GM19043 (cell line): Measurements from ENCODE around the gene PRSS8.
"Not testable (repeated sequence)": the region's sequence is repeated elsewhere in the genome, so short reads cannot be mapped to it uniquely, and the experiment has no call there.

Experiments
- ATAC-seq: cut with Tn5 transposase; IDR thresholded peaks from one replicate; pipeline ENCODE4 v1.9.1; 2021; ENCODE audit warnings: low read depth; ENCODE audit not compliant: unreplicated experiment

Gene PRSS8

GRCh38 chr16:31108035-31108793 is 27.3 kb downstream of the PRSS8 start, which contains the start of gene BCKDK:
Gene BCKDK (plus strand): TSS chr16:31108386. CDS start chr16:31109224, 838 bp downstream.
- ATAC-seq = peak; percentile 72

- peak; percentile 64 for ATAC-seq
Observed at GRCh38 chr16:31107465-31107867, 28.1 kb downstream of the PRSS8 start.

- no peak for ATAC-seq
Observed at GRCh38 chr16:31106509-31107464, 28.7 kb downstream of the PRSS8 start.

- peak; percentile 38 for ATAC-seq
Observed at GRCh38 chr16:31105677-31106213, 29.8 kb downstream of the PRSS8 start.

GRCh38 chr16:31100876-31101641 is 34.5 kb downstream of the PRSS8 start:
- ATAC-seq = not testable (repeated sequence)

- ATAC-seq = no peak
Observed at GRCh38 chr16:31099860-31100638, 35.5 kb downstream of the PRSS8 start.

GRCh38 chr16:31094424-31095120 is 41.0 kb downstream of the PRSS8 start, which contains the start of gene VKORC1:
Gene VKORC1 (minus strand): TSS chr16:31094797. CDS start chr16:31094729, 68 bp downstream.
- ATAC-seq = peak; percentile 81

- ATAC-seq = no peak
Observed at GRCh38 chr16:31094088-31094423, 41.5 kb downstream of the PRSS8 start.

- ATAC-seq = no peak
Observed at GRCh38 chr16:31093132-31093703, 42.3 kb downstream of the PRSS8 start.

GRCh38 chr16:31092330-31092729 is 43.2 kb downstream of the PRSS8 start:
- ATAC-seq = no peak

GRCh38 chr16:31090540-31090939 is 45.0 kb downstream of the PRSS8 start:
- no peak for ATAC-seq

GRCh38 chr16:31089199-31089598 is 46.3 kb downstream of the PRSS8 start:
- ATAC-seq = no peak

- ATAC-seq = no peak
Observed at GRCh38 chr16:31088459-31089183, 46.9 kb downstream of the PRSS8 start, which contains the start of gene PRSS53. Gene PRSS53 (minus strand): TSS chr16:31088943. CDS start chr16:31088809, 134 bp downstream.

- no peak for ATAC-seq
Observed at GRCh38 chr16:31087971-31088370, 47.6 kb downstream of the PRSS8 start.

GRCh38 chr16:31087481-31087880 is 48.0 kb downstream of the PRSS8 start:
- ATAC-seq = no peak

- no peak for ATAC-seq
Observed at GRCh38 chr16:31086629-31086906, 49.0 kb downstream of the PRSS8 start.

- no peak for ATAC-seq
Observed at GRCh38 chr16:31085873-31086628, 49.5 kb downstream of the PRSS8 start.
